ENCODE results near the gene SERPINA6.
"Not testable (repeated sequence)": the region's sequence is repeated elsewhere in the genome, so short reads cannot be mapped to it uniquely, and the experiment has no call there.

SERPINA6 gene

GRCh38 chr14:94304243-94304642 is 18.9 kb downstream of the SERPINA6 start:
- H3K9me2 ChIP-seq (replicated peaks; ENCODE audit: low read depth, low read length) = no peaks in the 10 kb centered on the region

GRCh38 chr14:94303111-94303510 is 20.0 kb downstream of the SERPINA6 start:
- Histone ChIP-seq H3K4me1 (ENCODE audit: insufficient read depth, low read length, poor library complexity, severe bottlenecking) (no peaks in the 10 kb centered on the region), H3K4me2 (ENCODE audit: low read depth, low read length, poor library complexity, severe bottlenecking) (no peak overlapping the region), H3F3A (ENCODE audit: low read depth) (no peaks in the 10 kb centered on the region), H3K27me3 (ENCODE audit: insufficient read depth, low read length, poor library complexity, severe bottlenecking) (no peaks in the 10 kb centered on the region), H3K9ac (ENCODE audit: low read depth, low read length, poor library complexity, severe bottlenecking) (no peak overlapping the region), H3K36me3 (ENCODE audit: insufficient read depth, low read length) (no peaks in the 10 kb centered on the region), H4K20me1 (ENCODE audit: insufficient read depth, low read length, poor library complexity, severe bottlenecking) (no peaks in the 10 kb centered on the region), H3K9me3 (ENCODE audit: insufficient read depth, low read depth, low read length) (peaks cover 11% of the 10 kb centered on the region; the same call in 1 of the 2 replicates), H3K79me2 (ENCODE audit: insufficient read depth, low read length) (no peaks in the 10 kb centered on the region), H3K4me3 (ENCODE audit: low read length, poor library complexity, severe bottlenecking) (no peak overlapping the region), H3K9me2 (replicated peaks; ENCODE audit: low read depth, low read length) (no peaks in the 10 kb centered on the region), H2AFZ (ENCODE audit: low read length) (no peak overlapping the region)
- TF ChIP-seq EZH2phosphoT487 (IDR thresholded peaks at IDR 0.05; ENCODE audit: borderline replicate concordance) = no peak
- TF ChIP-seq, protein P1, sequence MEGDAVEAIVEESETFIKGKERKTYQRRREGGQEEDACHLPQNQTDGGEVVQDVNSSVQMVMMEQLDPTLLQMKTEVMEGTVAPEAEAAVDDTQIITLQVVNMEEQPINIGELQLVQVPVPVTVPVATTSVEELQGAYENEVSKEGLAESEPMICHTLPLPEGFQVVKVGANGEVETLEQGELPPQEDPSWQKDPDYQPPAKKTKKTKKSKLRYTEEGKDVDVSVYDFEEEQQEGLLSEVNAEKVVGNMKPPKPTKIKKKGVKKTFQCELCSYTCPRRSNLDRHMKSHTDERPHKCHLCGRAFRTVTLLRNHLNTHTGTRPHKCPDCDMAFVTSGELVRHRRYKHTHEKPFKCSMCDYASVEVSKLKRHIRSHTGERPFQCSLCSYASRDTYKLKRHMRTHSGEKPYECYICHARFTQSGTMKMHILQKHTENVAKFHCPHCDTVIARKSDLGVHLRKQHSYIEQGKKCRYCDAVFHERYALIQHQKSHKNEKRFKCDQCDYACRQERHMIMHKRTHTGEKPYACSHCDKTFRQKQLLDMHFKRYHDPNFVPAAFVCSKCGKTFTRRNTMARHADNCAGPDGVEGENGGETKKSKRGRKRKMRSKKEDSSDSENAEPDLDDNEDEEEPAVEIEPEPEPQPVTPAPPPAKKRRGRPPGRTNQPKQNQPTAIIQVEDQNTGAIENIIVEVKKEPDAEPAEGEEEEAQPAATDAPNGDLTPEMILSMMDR (conservative IDR thresholded peaks at IDR 0.05; ENCODE audit: low read length) = no peak

More at GRCh38 chr14:94304243-94304642, 18.9 kb downstream of the SERPINA6 start:
- no peaks in the 10 kb centered on the region for H3K27me3 ChIP-seq (ENCODE audit: insufficient read depth, low read length, poor library complexity, severe bottlenecking)
- H3K79me2 ChIP-seq (ENCODE audit: insufficient read depth, low read length) = no peaks in the 10 kb centered on the region
- no peaks in the 10 kb centered on the region for H3F3A ChIP-seq (ENCODE audit: low read depth)
- no peaks in the 10 kb centered on the region for H3K4me1 ChIP-seq (ENCODE audit: insufficient read depth, low read length, poor library complexity, severe bottlenecking)
- no peak for TF ChIP-seq EZH2phosphoT487 (IDR thresholded peaks at IDR 0.05; ENCODE audit: borderline replicate concordance)
- TF ChIP-seq, protein P1 (conservative IDR thresholded peaks at IDR 0.05; ENCODE audit: low read length) = no peak
- H4K20me1 ChIP-seq (ENCODE audit: insufficient read depth, low read length, poor library complexity, severe bottlenecking) = no peaks in the 10 kb centered on the region
- no peak overlapping the region for H3K9ac ChIP-seq (ENCODE audit: low read depth, low read length, poor library complexity, severe bottlenecking)
- no peak overlapping the region for H3K4me2 ChIP-seq (ENCODE audit: low read depth, low read length, poor library complexity, severe bottlenecking)
- no peak overlapping the region for H2AFZ ChIP-seq (ENCODE audit: low read length)
- no peaks in the 10 kb centered on the region for H3K36me3 ChIP-seq (ENCODE audit: insufficient read depth, low read length)
- no peak overlapping the region for H3K4me3 ChIP-seq (ENCODE audit: low read length, poor library complexity, severe bottlenecking)
- H3K9me3 ChIP-seq (ENCODE audit: insufficient read depth, low read depth, low read length) = peaks cover 13% of the 10 kb centered on the region; the same call in 1 of the 2 replicates

DNA sequence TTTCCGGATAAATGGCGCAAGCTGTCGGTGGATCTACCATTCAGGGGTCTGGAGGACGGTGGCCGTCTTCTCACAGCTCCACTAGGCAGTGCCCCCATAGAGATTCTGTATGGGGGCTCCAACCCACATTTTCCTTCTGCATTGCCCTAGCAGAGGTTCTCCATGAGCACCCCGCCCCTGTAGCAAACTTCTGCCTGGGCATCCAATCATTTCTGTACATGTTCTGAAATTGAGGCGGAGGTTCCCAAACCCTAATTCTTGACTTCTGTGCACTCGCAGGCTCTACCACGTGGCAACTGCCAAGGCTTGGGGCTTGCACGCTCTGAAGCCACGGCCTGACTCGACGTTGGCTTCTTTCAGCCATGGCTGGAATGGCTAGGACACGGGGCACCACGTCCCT is 25.0 kb downstream of the SERPINA6 start:
- TF ChIP-seq, protein P1 (conservative IDR thresholded peaks at IDR 0.05; ENCODE audit: low read length) = no peak
- TF ChIP-seq EZH2phosphoT487 (IDR thresholded peaks at IDR 0.05; ENCODE audit: borderline replicate concordance) = no peak
- Histone ChIP-seq H3K79me2 (ENCODE audit: insufficient read depth, low read length) (no peaks in the 10 kb centered on the region), H3K4me1 (ENCODE audit: insufficient read depth, low read length, poor library complexity, severe bottlenecking) (no peaks in the 10 kb centered on the region), H3K9ac (ENCODE audit: low read depth, low read length, poor library complexity, severe bottlenecking) (no peak overlapping the region), H3K27me3 (ENCODE audit: insufficient read depth, low read length, poor library complexity, severe bottlenecking) (no peaks in the 10 kb centered on the region), H3K9me2 (replicated peaks; ENCODE audit: low read depth, low read length) (no peaks in the 10 kb centered on the region), H3K4me2 (ENCODE audit: low read depth, low read length, poor library complexity, severe bottlenecking) (no peak overlapping the region), H2AFZ (ENCODE audit: low read length) (no peak overlapping the region), H3F3A (ENCODE audit: low read depth) (no peaks in the 10 kb centered on the region), H3K36me3 (ENCODE audit: insufficient read depth, low read length) (no peaks in the 10 kb centered on the region), H4K20me1 (ENCODE audit: insufficient read depth, low read length, poor library complexity, severe bottlenecking) (no peaks in the 10 kb centered on the region), H3K9me3 (ENCODE audit: insufficient read depth, low read depth, low read length) (no peaks in the 10 kb centered on the region), H3K4me3 (ENCODE audit: low read length, poor library complexity, severe bottlenecking) (no peak overlapping the region)

- not testable (repeated sequence) for H3F3A ChIP-seq (ENCODE audit: low read depth); H2AFZ ChIP-seq (ENCODE audit: low read length); H3K4me3 ChIP-seq (ENCODE audit: low read length, poor library complexity, severe bottlenecking); H3K9ac ChIP-seq (ENCODE audit: low read depth, low read length, poor library complexity, severe bottlenecking); H3K9me3 ChIP-seq (ENCODE audit: insufficient read depth, low read depth, low read length); H3K27me3 ChIP-seq (ENCODE audit: insufficient read depth, low read length, poor library complexity, severe bottlenecking); H4K20me1 ChIP-seq (ENCODE audit: insufficient read depth, low read length, poor library complexity, severe bottlenecking); H3K36me3 ChIP-seq (ENCODE audit: insufficient read depth, low read length); H3K79me2 ChIP-seq (ENCODE audit: insufficient read depth, low read length); H3K9me2 ChIP-seq (replicated peaks; ENCODE audit: low read depth, low read length); H3K4me2 ChIP-seq (ENCODE audit: low read depth, low read length, poor library complexity, severe bottlenecking); H3K4me1 ChIP-seq (ENCODE audit: insufficient read depth, low read length, poor library complexity, severe bottlenecking)
Observed at GRCh38 chr14:94296181-94296545, 27.0 kb downstream of the SERPINA6 start.
